SK-N-SH (cell line): ENCODE measurements around the gene BPIFB1.

Experiments
- CTCF ChIP-seq: fragments of 200-600 bp; sonication (generic); IDR thresholded peaks from 2 replicates; pipeline ENCODE4 v1.6.1; 2017; ENCODE audit warnings: antibody characterized with exemption, mild to moderate bottlenecking, moderate library complexity
- ELF1 ChIP-seq: IDR thresholded peaks from 2 replicates; pipeline ENCODE4 v1.4.0; 2012
- GATA2 ChIP-seq: sonication (generic); formaldehyde crosslinking; IDR thresholded peaks from 2 replicates; pipeline ENCODE4 v1.5.0; 2020; ENCODE audit warnings: mild to moderate bottlenecking, missing genetic modification reagents
- IRF3 ChIP-seq: fragments of 150-350 bp; IDR thresholded peaks from 2 replicates; pipeline ENCODE4 v1.6.1; 2016; ENCODE audit warnings: mild to moderate bottlenecking, low read depth, low read length
- NFIC ChIP-seq: IDR thresholded peaks from 2 replicates; pipeline ENCODE4 v1.4.0; 2012; ENCODE audit warnings: borderline replicate concordance
- POLR2AphosphoS5 ChIP-seq: IDR thresholded peaks from 2 replicates; pipeline ENCODE4 v1.6.1; 2012; ENCODE audit warnings: low read depth, low read length
- RFX5 ChIP-seq: IDR thresholded peaks from 2 replicates; pipeline ENCODE4 v1.6.1; 2012; ENCODE audit warnings: mild to moderate bottlenecking, improper control_type of control experiment, low read length
- SMC3 ChIP-seq: IDR thresholded peaks from 2 replicates; pipeline ENCODE4 v1.6.1; 2012; ENCODE audit warnings: low read depth, low read length, improper control_type of control experiment
- TAF1 ChIP-seq: IDR thresholded peaks from 2 replicates; pipeline ENCODE4 v1.6.1; 2012; ENCODE audit warnings: low read depth, mild to moderate bottlenecking, low read length, moderate library complexity, borderline replicate concordance

- TF ChIP-seq POLR2AphosphoS5 (no peak), CTCF (no peak), IRF3 (no peak), GATA2 (no peak), RFX5 (no peak), SMC3 (no peak), NFIC (no peak), ELF1 (no peak), TAF1 (no peak)
These were observed 15.4 kb downstream of the BPIFB1 start for GRCh38 chr20:33298391-33298790.
